HepG2 (cell line): Measurements from ENCODE around the gene CMIP. TPM values are rescaled to one million over a fixed set of nuclear protein-coding genes. Genes with fewer than 3 reads are reported as not detected.

ENCODE experiments used
- CSRNP1 ChIP-seq: sonication (generic); formaldehyde crosslinking; IDR thresholded peaks from 2 replicates; pipeline ENCODE4 v1.8.1; 2023; ENCODE audit warnings: mild to moderate bottlenecking, missing genetic modification reagents
- FOXA1 ChIP-seq, 2 experiments: fragments of 450-650 bp in 1 of 2; sonication (generic) in 1 of 2; formaldehyde crosslinking in 1 of 2; IDR thresholded peaks; 2 replicates each; pipeline versions ENCODE4 v1.4.0 to v1.6.1; 2016 to 2020; ENCODE audit warnings: missing genetic modification reagents in 1 of 2
- FUBP1 ChIP-seq: sonication (generic); formaldehyde crosslinking; IDR thresholded peaks from 2 replicates; pipeline ENCODE4 v1.5.1; 2020; ENCODE audit warnings: missing genetic modification reagents, mild to moderate bottlenecking, borderline replicate concordance
- GMEB1 ChIP-seq: sonication (generic); formaldehyde crosslinking; IDR thresholded peaks from 2 replicates; pipeline ENCODE4 v1.5.1; 2020; ENCODE audit warnings: missing genetic modification reagents, mild to moderate bottlenecking, borderline replicate concordance
- KMT2B ChIP-seq: IDR thresholded peaks from 2 replicates; pipeline ENCODE4 v1.6.1; 2016; ENCODE audit warnings: missing genetic modification reagents, missing compliant biosample characterization
- MED8 ChIP-seq: sonication (generic); formaldehyde crosslinking; IDR thresholded peaks from 2 replicates; pipeline ENCODE4 v1.8.1; 2023; ENCODE audit warnings: mild to moderate bottlenecking, missing genetic modification reagents; ENCODE audit not compliant: insufficient replicate concordance
- TBX3 ChIP-seq: fragments of 450-650 bp; IDR thresholded peaks from 2 replicates; pipeline ENCODE4 v1.6.1; 2017; ENCODE audit warnings: antibody characterized with exemption, mild to moderate bottlenecking, inconsistent platforms, borderline replicate concordance
- U2AF1 ChIP-seq: fragments of 200-400 bp; formaldehyde crosslinking; optimal IDR thresholded peaks from 2 replicates; pipeline ENCODE3; 2017; ENCODE audit warnings: mild to moderate bottlenecking, low read depth, low read length
- ZBTB40 ChIP-seq, 2 experiments: fragments of 450-650 bp in 1 of 2; sonication (generic) in 1 of 2; formaldehyde crosslinking in 1 of 2; IDR thresholded peaks; 2 replicates each; pipeline versions ENCODE4 v1.6.1 to v1.8.0; 2016 to 2022; ENCODE audit warnings: antibody characterized with exemption in 1 of 2, mild to moderate bottlenecking in 1 of 2, missing genetic modification reagents in 1 of 2
- ZFP36 ChIP-seq: fragments of 150-350 bp; IDR thresholded peaks from 2 replicates; pipeline ENCODE4 v1.6.1; 2018; ENCODE audit warnings: borderline replicate concordance, low read length, low read depth; ENCODE audit not compliant: partially characterized antibody
- ZNF232 ChIP-seq: sonication (generic); formaldehyde crosslinking; IDR thresholded peaks from 2 replicates; pipeline ENCODE4 v1.4.0; 2020; ENCODE audit warnings: missing genetic modification reagents, borderline replicate concordance
- polyA plus RNA-seq, 8 experiments: library from polyadenylated mRNA; depleted of rRNA in 3 of 8; stranded (reverse) in 7 of 8; unstranded in 1 of 8; fragments of >200 nt; fragmentation: Illumina TruSeq in 4 of 8; extraction: Trizol in 4 of 8; gene quantifications; 2 replicates each; pipeline versions ENCODE4 v1.2.1 to v1.2.3, GENCODE V29; 2011 to 2016; ENCODE audit warnings: low read depth in 4 of 8, missing spikeins in 1 of 8, mixed read lengths in 1 of 8; ENCODE audit not compliant: insufficient read depth in 1 of 8
- total RNA-seq, 5 experiments: library from RNA; depleted of rRNA; stranded (reverse); fragments of >200 nt; fragmentation: Illumina TruSeq; extraction: Trizol; gene quantifications; 2 replicates each; pipeline ENCODE4 v1.2.3, GENCODE V29; 2016; ENCODE audit warnings: low read depth in 1 of 5

The CMIP gene
- total and polyA plus RNA-seq, 2 of the 13 experiments (the other 11 are each of a cell fraction or from before 2014, with no cell fraction given): 10.9 to 18.1 TPM

GRCh38 chr16:81730090-81731051 lies 285.8 kb downstream of the CMIP start (continued):
- TF ChIP-seq KMT2B (no peak), FOXA1 (IDR thresholded peaks at IDR 0.05) (no peak), FOXA1 (CRISPR knock-in tag; IDR thresholded peaks at IDR 0.05) (no peak), FUBP1 (CRISPR knock-in tag) (no peak), CSRNP1 (CRISPR knock-in tag) (no peak), U2AF1 (no peak), MED8 (CRISPR knock-in tag) (no peak), TBX3 (no peak), ZNF232 (CRISPR knock-in tag) (peak; percentile 71; the same call in 1 of the 2 replicates), GMEB1 (no peak), ZFP36 (no peak), ZBTB40 (IDR thresholded peaks at IDR 0.05) (no peak), ZBTB40 (CRISPR knock-in tag; IDR thresholded peaks at IDR 0.05) (no peak)
